PC-9 (cell line): ENCODE measurements around the gene SIGLEC6.

Experiments
- EZH2 ChIP-seq: fragments of 200-600 bp; sonication (generic); IDR thresholded peaks from 2 replicates; pipeline ENCODE4 v1.8.0; 2017; ENCODE audit warnings: antibody characterized with exemption, low read depth
- TF ChIP-seq, protein P1 (sequence below): fragments of 200-600 bp; sonication (generic); conservative IDR thresholded peaks from 2 replicates; pipeline ENCODE4 v1.6.1; 2017; ENCODE audit warnings: mixed run types, antibody characterized with exemption, mild to moderate bottlenecking, moderate library complexity

DNA sequence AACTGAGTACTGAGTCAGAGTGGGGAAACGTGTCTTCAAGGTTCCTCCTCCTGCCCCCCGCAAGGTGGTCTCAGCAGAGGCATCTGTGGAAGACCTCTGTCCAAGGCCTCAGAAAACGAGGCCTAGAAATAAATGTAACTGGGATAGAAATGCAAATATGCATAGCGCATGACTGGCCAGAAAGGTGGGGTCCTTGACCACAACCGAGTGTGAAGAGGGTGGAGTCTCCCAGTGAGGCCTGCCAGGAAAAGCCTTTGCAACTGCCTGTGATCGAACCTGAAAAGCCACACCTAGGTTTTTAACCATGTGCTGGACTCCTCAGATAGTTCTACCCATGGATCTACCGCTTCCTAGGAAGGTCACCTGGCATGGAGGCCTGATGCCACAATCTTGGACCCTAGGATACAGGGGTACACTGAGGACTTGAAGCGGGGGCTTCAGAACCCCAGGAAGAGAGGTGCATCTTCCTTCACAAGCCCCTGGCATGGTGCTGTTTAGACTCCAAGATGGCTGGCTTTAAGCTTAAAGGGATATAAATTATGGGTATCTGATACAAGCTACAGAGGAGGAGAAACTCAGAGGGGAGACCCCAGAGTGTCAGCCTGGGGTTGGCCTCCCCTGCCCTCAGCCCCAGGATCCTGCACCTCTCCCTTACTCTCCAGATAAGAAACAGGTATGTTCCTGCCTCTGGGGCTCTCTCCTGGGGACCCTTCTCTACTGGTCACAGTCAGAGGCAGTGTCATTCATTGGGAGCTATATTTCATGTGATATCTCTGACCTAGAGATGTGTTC is 18.3 kb upstream of the SIGLEC6 start:
- no peak for TF ChIP-seq EZH2
- TF ChIP-seq, protein P1, sequence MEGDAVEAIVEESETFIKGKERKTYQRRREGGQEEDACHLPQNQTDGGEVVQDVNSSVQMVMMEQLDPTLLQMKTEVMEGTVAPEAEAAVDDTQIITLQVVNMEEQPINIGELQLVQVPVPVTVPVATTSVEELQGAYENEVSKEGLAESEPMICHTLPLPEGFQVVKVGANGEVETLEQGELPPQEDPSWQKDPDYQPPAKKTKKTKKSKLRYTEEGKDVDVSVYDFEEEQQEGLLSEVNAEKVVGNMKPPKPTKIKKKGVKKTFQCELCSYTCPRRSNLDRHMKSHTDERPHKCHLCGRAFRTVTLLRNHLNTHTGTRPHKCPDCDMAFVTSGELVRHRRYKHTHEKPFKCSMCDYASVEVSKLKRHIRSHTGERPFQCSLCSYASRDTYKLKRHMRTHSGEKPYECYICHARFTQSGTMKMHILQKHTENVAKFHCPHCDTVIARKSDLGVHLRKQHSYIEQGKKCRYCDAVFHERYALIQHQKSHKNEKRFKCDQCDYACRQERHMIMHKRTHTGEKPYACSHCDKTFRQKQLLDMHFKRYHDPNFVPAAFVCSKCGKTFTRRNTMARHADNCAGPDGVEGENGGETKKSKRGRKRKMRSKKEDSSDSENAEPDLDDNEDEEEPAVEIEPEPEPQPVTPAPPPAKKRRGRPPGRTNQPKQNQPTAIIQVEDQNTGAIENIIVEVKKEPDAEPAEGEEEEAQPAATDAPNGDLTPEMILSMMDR, result no peak
